Naive thymus-derived CD4-positive, alpha-beta T cell (primary cell): ENCODE measurements around the gene ESPNL. TPM values are rescaled to one million over a fixed set of nuclear protein-coding genes. Genes with fewer than 3 reads are reported as not detected.
A peak's percentile ranks its signal among the peaks of the same experiment; 100 is the strongest.

ENCODE experiments used
- ATAC-seq: fragments of 150-1000 bp; cut with Tn5 transposase; 2 replicates; pipeline ENCODE4 v1.10.0; 2021; ENCODE audit warnings: mild to moderate bottlenecking, moderate library complexity
- CTCF ChIA-PET: fragments of 350-600 bp; sonication (Branson Sonifier 250); formaldehyde crosslinking; loops from one replicate; lab custom pipeline; 2021; ENCODE audit warnings: antibody characterized with exemption; lab: Charles Lee
- POLR2A ChIA-PET: fragments of 350-600 bp; sonication (Branson Sonifier 250); formaldehyde crosslinking; loops from one replicate; lab custom pipeline; 2021; ENCODE audit warnings: antibody characterized with exemption, inconsistent platforms; lab: Charles Lee
- DNase-seq, 9 donors: peaks; one replicate each; pipeline versions ENCODE4 v3.0.0 to v3.0.0-alpha.2; 2020 to 2022; ENCODE audit warnings: mixed read lengths in 1 of 9
- H3K27ac ChIP-seq: one replicate; pipeline ENCODE4 v1.7.0; 2013; ENCODE audit warnings: mild to moderate bottlenecking, low read depth, low read length, moderate library complexity
- H3K27me3 ChIP-seq, 2 donors: one replicate each; pipeline ENCODE4 v1.7.0; 2013; ENCODE audit warnings: low read length in 2 of 2, mild to moderate bottlenecking in 2 of 2, moderate library complexity in 2 of 2; ENCODE audit not compliant: control insufficient read depth in 2 of 2, insufficient read depth in 2 of 2
- H3K36me3 ChIP-seq, 3 experiments: 1 replicate in 2 of 3; 2 replicates in 1 of 3; pipeline ENCODE4 v1.7.0; 2013; ENCODE audit warnings: low read length in 3 of 3, mild to moderate bottlenecking in 3 of 3, moderate library complexity in 1 of 3; ENCODE audit not compliant: insufficient read depth in 3 of 3, control insufficient read depth in 2 of 3
- H3K4me1 ChIP-seq, 2 donors: one replicate each; pipeline ENCODE4 v1.7.0; 2013; ENCODE audit warnings: low read length in 2 of 2, mild to moderate bottlenecking in 2 of 2, moderate library complexity in 1 of 2; ENCODE audit not compliant: control insufficient read depth in 2 of 2, insufficient read depth in 2 of 2
- H3K4me3 ChIP-seq: 2 replicates; pipeline ENCODE4 v1.7.0; 2013; ENCODE audit warnings: mild to moderate bottlenecking, low read length
- H3K9me3 ChIP-seq, 3 experiments: 1 replicate in 2 of 3; 2 replicates in 1 of 3; pipeline ENCODE4 v1.7.0; 2013; ENCODE audit warnings: low read length in 3 of 3; ENCODE audit not compliant: control insufficient read depth in 2 of 3
- H3K27ac Mint-ChIP-seq, 9 donors: one replicate each; pipeline ENCODE4 v1.8.0; 2020 to 2022; ENCODE audit warnings: mixed read lengths in 9 of 9, mild to moderate bottlenecking in 8 of 9, moderate library complexity in 5 of 9, inconsistent platforms in 2 of 9
- H3K27me3 Mint-ChIP-seq, 5 donors: one replicate each; pipeline ENCODE4 v1.8.0; 2021 to 2022; ENCODE audit warnings: mixed read lengths in 5 of 5, mild to moderate bottlenecking in 1 of 5
- H3K36me3 Mint-ChIP-seq, 5 donors: one replicate each; pipeline ENCODE4 v1.8.0; 2020 to 2022; ENCODE audit warnings: mixed read lengths in 5 of 5, mild to moderate bottlenecking in 3 of 5, inconsistent platforms in 1 of 5
- H3K4me1 Mint-ChIP-seq, 7 donors: one replicate each; pipeline ENCODE4 v1.8.0; 2020 to 2022; ENCODE audit warnings: mixed read lengths in 7 of 7, mild to moderate bottlenecking in 3 of 7, inconsistent platforms in 1 of 7
- H3K4me3 Mint-ChIP-seq, 10 donors: one replicate each; pipeline ENCODE4 v1.8.0; 2020 to 2022; ENCODE audit warnings: mild to moderate bottlenecking in 10 of 10, mixed read lengths in 10 of 10, moderate library complexity in 6 of 10, inconsistent platforms in 2 of 10
- H3K9me3 Mint-ChIP-seq, 11 donors: one replicate each; pipeline ENCODE4 v1.8.0; 2020 to 2022; ENCODE audit warnings: mixed read lengths in 11 of 11, mild to moderate bottlenecking in 4 of 11, inconsistent platforms in 1 of 11, moderate library complexity in 1 of 11
- intact Hi-C, 2 donors: fragments of 100-400 bp; cut with micrococcal nuclease; formaldehyde crosslinking; loops; one replicate each; pipeline ENCODE4 v1.15.1; 2023
- polyA plus RNA-seq, 2 donors: library from polyadenylated mRNA; unstranded; fragments of 300-500 nt; fragmentation: Illumina TruSeq; gene quantifications; one replicate each; pipeline ENCODE4 v1.2.3, GENCODE V29; 2021
- total RNA-seq, 6 experiments: library from RNA in 5 of 6; stranded (reverse) in 5 of 6; gene quantifications; 1 replicate in 5 of 6; 2 replicates in 1 of 6; pipeline ENCODE4 v1.2.3 and lab custom pipeline; 2021 to 2026

The ESPNL gene
- total and polyA plus RNA-seq, 7 experiments from 2014 or later = 0.07 to 0.35 (median 0.31) TPM; not detected in 3

- intact Hi-C loops = no loop called here
These were observed 31.8 kb downstream of the ESPNL start for GRCh38 chr2:238131761-238132462.

GRCh38 chr2:238132463-238133450 lies 32.6 kb downstream of the ESPNL start:
- no peaks in the 10 kb centered on the region for H3K27me3 Mint-ChIP-seq
- intact Hi-C loops = no loop called here
- Histone ChIP-seq H3K4me1 (no peaks in the 10 kb centered on the region), H3K27me3 (no peaks in the 10 kb centered on the region), H3K9me3 (no peaks in the 10 kb centered on the region), H3K27ac (no peak overlapping the region), H3K4me3 (no peak overlapping the region), H3K36me3 (no peaks in the 10 kb centered on the region)
- DNase-seq = no peak
- ChIA-PET POLR2A (no interaction called here), CTCF (interaction anchor here (0.6 kb wide), 1 partner anchor 39 kb away, joined by 5 read pairs; no protein-coding TSS in a partner anchor)
- H3K27ac Mint-ChIP-seq = peak overlapping the region in 2 of 9 donors; percentile 38 to 46
- no peaks in the 10 kb centered on the region for H3K9me3 Mint-ChIP-seq
- no peaks in the 10 kb centered on the region for H3K36me3 Mint-ChIP-seq
- ATAC-seq = no peak
- H3K4me3 Mint-ChIP-seq = no peak overlapping the region
- no peaks in the 10 kb centered on the region for H3K4me1 Mint-ChIP-seq

More at GRCh38 chr2:238131761-238132462, 31.8 kb downstream of the ESPNL start:
- DNase-seq = no peak
- ChIA-PET POLR2A (no interaction called here), CTCF (no interaction called here)
- Mint-ChIP-seq H3K36me3 (no peaks in the 10 kb centered on the region), H3K4me3 (no peak overlapping the region), H3K27ac (no peak overlapping the region), H3K27me3 (no peaks in the 10 kb centered on the region), H3K4me1 (no peaks in the 10 kb centered on the region), H3K9me3 (no peaks in the 10 kb centered on the region)
- Histone ChIP-seq H3K4me1 (no peaks in the 10 kb centered on the region), H3K9me3 (no peaks in the 10 kb centered on the region), H3K27me3 (no peaks in the 10 kb centered on the region), H3K27ac (no peak overlapping the region), H3K36me3 (no peaks in the 10 kb centered on the region), H3K4me3 (no peak overlapping the region)
- ATAC-seq = no peak

- H3K9me3 Mint-ChIP-seq = no peaks in the 10 kb centered on the region
- POLR2A ChIA-PET = no interaction called here
These were observed 33.6 kb downstream of the ESPNL start for GRCh38 chr2:238133499-238134392.

GRCh38 chr2:238134393-238134785 lies 34.2 kb downstream of the ESPNL start:
- H3K36me3 ChIP-seq = no peaks in the 10 kb centered on the region
- Mint-ChIP-seq H3K4me3 (no peak overlapping the region), H3K4me1 (no peaks in the 10 kb centered on the region), H3K27ac (no peak overlapping the region), H3K27me3 (no peaks in the 10 kb centered on the region), H3K9me3 (no peaks in the 10 kb centered on the region), H3K36me3 (no peaks in the 10 kb centered on the region)
- H3K27ac ChIP-seq = no peak overlapping the region
- H3K27me3 ChIP-seq = no peaks in the 10 kb centered on the region
- CTCF ChIA-PET = interaction anchor here (0.7 kb wide), 1 partner anchor 67 kb away, joined by 3 read pairs; no protein-coding TSS in a partner anchor
- no peaks in the 10 kb centered on the region for H3K9me3 ChIP-seq
- DNase-seq (no peak), ATAC-seq (no peak)
- intact Hi-C loops = no loop called here
- no peak overlapping the region for H3K4me3 ChIP-seq
- POLR2A ChIA-PET = no interaction called here
- no peaks in the 10 kb centered on the region for H3K4me1 ChIP-seq

More at GRCh38 chr2:238133499-238134392, 33.6 kb downstream of the ESPNL start:
- no peak for ATAC-seq
- Histone ChIP-seq H3K4me3 (no peak overlapping the region), H3K36me3 (no peaks in the 10 kb centered on the region), H3K9me3 (no peaks in the 10 kb centered on the region), H3K27ac (no peak overlapping the region), H3K4me1 (no peaks in the 10 kb centered on the region), H3K27me3 (no peaks in the 10 kb centered on the region)
- Mint-ChIP-seq H3K36me3 (no peaks in the 10 kb centered on the region), H3K27ac (peak overlapping the region in 2 of 9 donors; percentile 38 to 46), H3K27me3 (no peaks in the 10 kb centered on the region), H3K4me1 (no peaks in the 10 kb centered on the region), H3K4me3 (no peak overlapping the region)
- intact Hi-C loops = no loop called here
- CTCF ChIA-PET = no interaction called here
- no peak for DNase-seq

GRCh38 chr2:238135601-238136150 lies 35.5 kb downstream of the ESPNL start:
- Mint-ChIP-seq H3K36me3 (no peaks in the 10 kb centered on the region), H3K27ac (no peak overlapping the region), H3K9me3 (no peaks in the 10 kb centered on the region), H3K27me3 (no peaks in the 10 kb centered on the region), H3K4me1 (no peaks in the 10 kb centered on the region), H3K4me3 (no peak overlapping the region)
- CTCF ChIA-PET = interaction anchor here (0.8 kb wide), 1 partner anchor 170 kb away, joined by 3 read pairs; no protein-coding TSS in a partner anchor
- DNase-seq (no peak), ATAC-seq (no peak)
- Histone ChIP-seq H3K27me3 (no peaks in the 10 kb centered on the region), H3K27ac (no peak overlapping the region), H3K9me3 (no peaks in the 10 kb centered on the region), H3K36me3 (no peaks in the 10 kb centered on the region), H3K4me3 (no peak overlapping the region), H3K4me1 (no peaks in the 10 kb centered on the region)
- intact Hi-C loops = loop anchor here in 1 of 2 donors (5.0 kb wide), 1 partner anchor 278 kb away; the partner anchor contains the start of gene RAMP1
- POLR2A ChIA-PET = no interaction called here
